ENCODE results near the gene CNTD1.
"Not testable (repeated sequence)": the region's sequence is repeated elsewhere in the genome, so short reads cannot be mapped to it uniquely, and the experiment has no call there.

The CNTD1 gene

GRCh38 chr17:42845556-42845917 is 46.9 kb downstream of the CNTD1 start:
- no peaks in the 10 kb centered on the region for H3K27me3 ChIP-seq (replicated peaks; ENCODE audit: control insufficient read depth, insufficient read depth, low read length, poor library complexity, severe bottlenecking)
- H3K4me1 ChIP-seq (ENCODE audit: control insufficient read depth, insufficient read depth, low read length, poor library complexity, severe bottlenecking) = no peaks in the 10 kb centered on the region
- DNase-seq = no peak
- no peaks in the 10 kb centered on the region for H3K9me3 ChIP-seq (ENCODE audit: control insufficient read depth, low read length)
- peaks cover 47% of the 10 kb centered on the region for H3K36me3 ChIP-seq (ENCODE audit: control insufficient read depth, insufficient read depth, low read length)
- no peak overlapping the region for H3K4me3 ChIP-seq (ENCODE audit: insufficient read depth, low read depth, low read length, poor library complexity, severe bottlenecking)
- no peak overlapping the region for H3K27ac ChIP-seq (ENCODE audit: insufficient read depth, low read length, poor library complexity, severe bottlenecking)

- Histone ChIP-seq H3K9me3 (ENCODE audit: control insufficient read depth, low read length) (no peaks in the 10 kb centered on the region), H3K4me1 (ENCODE audit: control insufficient read depth, insufficient read depth, low read length, poor library complexity, severe bottlenecking) (no peaks in the 10 kb centered on the region), H3K36me3 (ENCODE audit: control insufficient read depth, insufficient read depth, low read length) (peaks cover 45% of the 10 kb centered on the region), H3K4me3 (ENCODE audit: insufficient read depth, low read depth, low read length, poor library complexity, severe bottlenecking) (no peak overlapping the region), H3K27ac (ENCODE audit: insufficient read depth, low read length, poor library complexity, severe bottlenecking) (no peak overlapping the region), H3K27me3 (replicated peaks; ENCODE audit: control insufficient read depth, insufficient read depth, low read length, poor library complexity, severe bottlenecking) (no peaks in the 10 kb centered on the region)
- DNase-seq = no peak
Observed at GRCh38 chr17:42845918-42846593, 47.4 kb downstream of the CNTD1 start.

GRCh38 chr17:42846594-42847280 is 48.1 kb downstream of the CNTD1 start:
- no peak overlapping the region for H3K27ac ChIP-seq (ENCODE audit: insufficient read depth, low read length, poor library complexity, severe bottlenecking)
- H3K4me1 ChIP-seq (ENCODE audit: control insufficient read depth, insufficient read depth, low read length, poor library complexity, severe bottlenecking) = no peaks in the 10 kb centered on the region
- H3K36me3 ChIP-seq (ENCODE audit: control insufficient read depth, insufficient read depth, low read length) = peaks cover 38% of the 10 kb centered on the region
- H3K9me3 ChIP-seq (ENCODE audit: control insufficient read depth, low read length) = no peaks in the 10 kb centered on the region
- no peaks in the 10 kb centered on the region for H3K27me3 ChIP-seq (replicated peaks; ENCODE audit: control insufficient read depth, insufficient read depth, low read length, poor library complexity, severe bottlenecking)
- DNase-seq = no peak
- no peak overlapping the region for H3K4me3 ChIP-seq (ENCODE audit: insufficient read depth, low read depth, low read length, poor library complexity, severe bottlenecking)

GRCh38 chr17:42848093-42848492 is 49.4 kb downstream of the CNTD1 start:
- Histone ChIP-seq H3K9me3 (ENCODE audit: control insufficient read depth, low read length) (no peaks in the 10 kb centered on the region), H3K36me3 (ENCODE audit: control insufficient read depth, insufficient read depth, low read length) (peaks cover 25% of the 10 kb centered on the region), H3K27me3 (replicated peaks; ENCODE audit: control insufficient read depth, insufficient read depth, low read length, poor library complexity, severe bottlenecking) (no peaks in the 10 kb centered on the region), H3K27ac (ENCODE audit: insufficient read depth, low read length, poor library complexity, severe bottlenecking) (no peak overlapping the region), H3K4me1 (ENCODE audit: control insufficient read depth, insufficient read depth, low read length, poor library complexity, severe bottlenecking) (no peaks in the 10 kb centered on the region), H3K4me3 (ENCODE audit: insufficient read depth, low read depth, low read length, poor library complexity, severe bottlenecking) (no peak overlapping the region)
- DNase-seq = no peak

GRCh38 chr17:42849031-42849430 is 50.4 kb downstream of the CNTD1 start:
- Histone ChIP-seq H3K4me1 (ENCODE audit: control insufficient read depth, insufficient read depth, low read length, poor library complexity, severe bottlenecking) (no peaks in the 10 kb centered on the region), H3K9me3 (ENCODE audit: control insufficient read depth, low read length) (no peaks in the 10 kb centered on the region)
- DNase-seq = no peak

GRCh38 chr17:42849451-42850181 is 51.0 kb downstream of the CNTD1 start:
- H3K36me3 ChIP-seq (ENCODE audit: control insufficient read depth, insufficient read depth, low read length) = peaks cover 9% of the 10 kb centered on the region
- H3K27ac ChIP-seq (ENCODE audit: insufficient read depth, low read length, poor library complexity, severe bottlenecking) = no peak overlapping the region
- H3K9me3 ChIP-seq (ENCODE audit: control insufficient read depth, low read length) = no peaks in the 10 kb centered on the region
- H3K4me3 ChIP-seq (ENCODE audit: insufficient read depth, low read depth, low read length, poor library complexity, severe bottlenecking) = no peak overlapping the region
- DNase-seq = no peak
- no peaks in the 10 kb centered on the region for H3K4me1 ChIP-seq (ENCODE audit: control insufficient read depth, insufficient read depth, low read length, poor library complexity, severe bottlenecking)
- H3K27me3 ChIP-seq (replicated peaks; ENCODE audit: control insufficient read depth, insufficient read depth, low read length, poor library complexity, severe bottlenecking) = no peaks in the 10 kb centered on the region

More at GRCh38 chr17:42849031-42849430, 50.4 kb downstream of the CNTD1 start:
- Histone ChIP-seq H3K4me3 (ENCODE audit: insufficient read depth, low read depth, low read length, poor library complexity, severe bottlenecking) (no peak overlapping the region), H3K27ac (ENCODE audit: insufficient read depth, low read length, poor library complexity, severe bottlenecking) (no peak overlapping the region), H3K36me3 (ENCODE audit: control insufficient read depth, insufficient read depth, low read length) (peaks cover 15% of the 10 kb centered on the region), H3K27me3 (replicated peaks; ENCODE audit: control insufficient read depth, insufficient read depth, low read length, poor library complexity, severe bottlenecking) (no peaks in the 10 kb centered on the region)

GRCh38 chr17:42850954-42851353 is 52.3 kb downstream of the CNTD1 start, which contains the start of gene AOC3:
AOC3 (plus strand) TSS chr17:42851199; CDS start chr17:42851344, 145 bp downstream.
- DNase-seq = no peak
- no peaks in the 10 kb centered on the region for H3K27me3 ChIP-seq (replicated peaks; ENCODE audit: control insufficient read depth, insufficient read depth, low read length, poor library complexity, severe bottlenecking)
- H3K27ac ChIP-seq (ENCODE audit: insufficient read depth, low read length, poor library complexity, severe bottlenecking) = no peak within 1 kb of the TSS
- H3K36me3 ChIP-seq (ENCODE audit: control insufficient read depth, insufficient read depth, low read length) = no peaks in the 10 kb centered on the region
- H3K4me3 ChIP-seq (ENCODE audit: insufficient read depth, low read depth, low read length, poor library complexity, severe bottlenecking) = no peak within 1 kb of the TSS
- H3K4me1 ChIP-seq (ENCODE audit: control insufficient read depth, insufficient read depth, low read length, poor library complexity, severe bottlenecking) = no peaks in the 10 kb centered on the region
- no peaks in the 10 kb centered on the region for H3K9me3 ChIP-seq (ENCODE audit: control insufficient read depth, low read length)

GRCh38 chr17:42851371-42852240 is 52.9 kb downstream of the CNTD1 start:
- not testable (repeated sequence) for H3K9me3 ChIP-seq (ENCODE audit: control insufficient read depth, low read length); H3K27me3 ChIP-seq (replicated peaks; ENCODE audit: control insufficient read depth, insufficient read depth, low read length, poor library complexity, severe bottlenecking); H3K4me3 ChIP-seq (ENCODE audit: insufficient read depth, low read depth, low read length, poor library complexity, severe bottlenecking); H3K4me1 ChIP-seq (ENCODE audit: control insufficient read depth, insufficient read depth, low read length, poor library complexity, severe bottlenecking); H3K27ac ChIP-seq (ENCODE audit: insufficient read depth, low read length, poor library complexity, severe bottlenecking); H3K36me3 ChIP-seq (ENCODE audit: control insufficient read depth, insufficient read depth, low read length); DNase-seq

- Histone ChIP-seq H3K9me3 (ENCODE audit: control insufficient read depth, low read length) (no peaks in the 10 kb centered on the region), H3K4me1 (ENCODE audit: control insufficient read depth, insufficient read depth, low read length, poor library complexity, severe bottlenecking) (no peaks in the 10 kb centered on the region), H3K36me3 (ENCODE audit: control insufficient read depth, insufficient read depth, low read length) (no peaks in the 10 kb centered on the region), H3K27ac (ENCODE audit: insufficient read depth, low read length, poor library complexity, severe bottlenecking) (no peak overlapping the region), H3K27me3 (replicated peaks; ENCODE audit: control insufficient read depth, insufficient read depth, low read length, poor library complexity, severe bottlenecking) (no peaks in the 10 kb centered on the region), H3K4me3 (ENCODE audit: insufficient read depth, low read depth, low read length, poor library complexity, severe bottlenecking) (no peak overlapping the region)
- no peak for DNase-seq
Observed at GRCh38 chr17:42852351-42852750, 53.7 kb downstream of the CNTD1 start.

All from effector memory CD4-positive, alpha-beta T cell (primary cell).